Measurements from ENCODE around the gene THAP3.

Gene THAP3

GRCh38 chr1:6601923-6602668 lies 22.6 kb upstream of the THAP3 start:
- TF ChIP-seq FOXP2 (optimal IDR thresholded peaks at IDR 0.05; ENCODE audit: borderline replicate concordance, extremely low read depth, extremely low read length, insufficient read depth) = peak; percentile 20
- TF ChIP-seq SIN3A (IDR thresholded peaks at IDR 0.05; ENCODE audit: borderline replicate concordance, insufficient read depth, low read length) = no peak
- TF ChIP-seq REST (IDR thresholded peaks at IDR 0.05; ENCODE audit: insufficient read depth in 1 of 2, low read depth in 2 of 2, low read length in 2 of 2) = no peak

- peak; percentile 95 for TF ChIP-seq POLR2AphosphoS5 (IDR thresholded peaks at IDR 0.05; ENCODE audit: low read depth, low read length)
- TF ChIP-seq TAF1 (IDR thresholded peaks at IDR 0.05; ENCODE audit: borderline replicate concordance, insufficient read depth, low read length) = peak; percentile 80; the same call in 1 of the 2 replicates
- TF ChIP-seq REST (IDR thresholded peaks at IDR 0.05; ENCODE audit: insufficient read depth in 1 of 2, low read depth in 2 of 2, low read length in 2 of 2) = no peak; a peak in 1 of 4 replicates
- peak; percentile 31 for TF ChIP-seq FOXP2 (optimal IDR thresholded peaks at IDR 0.05; ENCODE audit: borderline replicate concordance, extremely low read depth, extremely low read length, insufficient read depth)
- no peak for TF ChIP-seq SIN3A (IDR thresholded peaks at IDR 0.05; ENCODE audit: borderline replicate concordance, insufficient read depth, low read length)
Measured at GRCh38 chr1:6602669-6603237, 21.9 kb upstream of the THAP3 start, which contains the start of gene KLHL21. Gene KLHL21, minus strand, starts transcription at chr1:6602869. Its CDS starts 52 bp downstream, at chr1:6602817.

GRCh38 chr1:6603238-6603914 lies 21.3 kb upstream of the THAP3 start:
- 0 out of 2 replicates have a peak, but pooled peaks have one; percentile 6 for TF ChIP-seq POLR2AphosphoS5 (IDR thresholded peaks at IDR 0.05; ENCODE audit: low read depth, low read length)
- TF ChIP-seq TAF1 (IDR thresholded peaks at IDR 0.05; ENCODE audit: borderline replicate concordance, insufficient read depth, low read length) = no peak
- TF ChIP-seq REST (IDR thresholded peaks at IDR 0.05; ENCODE audit: insufficient read depth in 1 of 2, low read depth in 2 of 2, low read length in 2 of 2) = no peak
- TF ChIP-seq FOXP2 (optimal IDR thresholded peaks at IDR 0.05; ENCODE audit: borderline replicate concordance, extremely low read depth, extremely low read length, insufficient read depth) = no peak

GRCh38 chr1:6603915-6604558 lies 20.6 kb upstream of the THAP3 start:
- no peak for TF ChIP-seq FOXP2 (optimal IDR thresholded peaks at IDR 0.05; ENCODE audit: borderline replicate concordance, extremely low read depth, extremely low read length, insufficient read depth)
- peak; percentile 31; the same call in 1 of the 2 replicates for TF ChIP-seq POLR2AphosphoS5 (IDR thresholded peaks at IDR 0.05; ENCODE audit: low read depth, low read length)

- TF ChIP-seq TAF1 (IDR thresholded peaks at IDR 0.05; ENCODE audit: borderline replicate concordance, insufficient read depth, low read length) (no peak), POLR2AphosphoS5 (IDR thresholded peaks at IDR 0.05; ENCODE audit: low read depth, low read length) (no peak), REST (IDR thresholded peaks at IDR 0.05; ENCODE audit: insufficient read depth in 1 of 2, low read depth in 2 of 2, low read length in 2 of 2) (no peak), SIN3A (IDR thresholded peaks at IDR 0.05; ENCODE audit: borderline replicate concordance, insufficient read depth, low read length) (no peak), FOXP2 (optimal IDR thresholded peaks at IDR 0.05; ENCODE audit: borderline replicate concordance, extremely low read depth, extremely low read length, insufficient read depth) (no peak)
Measured at GRCh38 chr1:6612641-6613360, 11.9 kb upstream of the THAP3 start.

Measured in PFSK-1 (cell line).